HG02981 (cell line): ENCODE data around the gene RSPH9.
"Not testable (repeated sequence)": the region's sequence is repeated elsewhere in the genome, so short reads cannot be mapped to it uniquely, and the experiment has no call there.

Experiments used
- ATAC-seq: cut with Tn5 transposase; IDR thresholded peaks from one replicate; pipeline ENCODE4 v1.9.1; 2021; ENCODE audit warnings: mild to moderate bottlenecking, moderate library complexity; ENCODE audit not compliant: unreplicated experiment

Gene RSPH9

GRCh38 chr6:43682724-43683429 lies 38.0 kb downstream of the RSPH9 start:
- ATAC-seq: no peak

GRCh38 chr6:43683708-43684455 lies 39.0 kb downstream of the RSPH9 start:
- ATAC-seq: peak; percentile 59

- ATAC-seq: no peak
Observed at GRCh38 chr6:43687079-43687436, 42.2 kb downstream of the RSPH9 start.

- ATAC-seq: peak; percentile 84
Observed at GRCh38 chr6:43687437-43688347, 42.9 kb downstream of the RSPH9 start, which contains the start of gene MRPS18A. Gene MRPS18A, minus strand, starts transcription at chr6:43687791. Its CDS starts 12 bp downstream, at chr6:43687779.

- ATAC-seq: no peak
Observed at GRCh38 chr6:43689421-43689820, 44.6 kb downstream of the RSPH9 start.

GRCh38 chr6:43695215-43695966 lies 50.6 kb downstream of the RSPH9 start:
- no peak for ATAC-seq

GRCh38 chr6:43695967-43696291 lies 51.1 kb downstream of the RSPH9 start:
- no peak for ATAC-seq

- no peak for ATAC-seq
Observed at GRCh38 chr6:43697421-43697820, 52.6 kb downstream of the RSPH9 start.

- no peak for ATAC-seq
Observed at GRCh38 chr6:43698584-43699349, 53.9 kb downstream of the RSPH9 start.

GRCh38 chr6:43699564-43700186 lies 54.8 kb downstream of the RSPH9 start:
- no peak for ATAC-seq

- not testable (repeated sequence) for ATAC-seq
Observed at GRCh38 chr6:43700939-43701560, 56.2 kb downstream of the RSPH9 start.

GRCh38 chr6:43702171-43702533 lies 57.3 kb downstream of the RSPH9 start:
- ATAC-seq: no peak

- ATAC-seq: peak; percentile 55
Observed at GRCh38 chr6:43702534-43703440, 58.0 kb downstream of the RSPH9 start.

- no peak for ATAC-seq
Observed at GRCh38 chr6:43703512-43704429, 58.9 kb downstream of the RSPH9 start.

- no peak for ATAC-seq
Observed at GRCh38 chr6:43705996-43706395, 61.2 kb downstream of the RSPH9 start.

GRCh38 chr6:43706788-43707187 lies 62.0 kb downstream of the RSPH9 start:
- no peak for ATAC-seq

- ATAC-seq: no peak
Observed at GRCh38 chr6:43707269-43707668, 62.4 kb downstream of the RSPH9 start.
